Measurements from ENCODE around the gene EHBP1.
A peak's percentile ranks its signal among the peaks of the same experiment; 100 is the strongest.

EHBP1 gene

GRCh38 chr2:63058144-63058920 is 352.8 kb downstream of the EHBP1 start:
- Histone ChIP-seq H3K27me3 (ENCODE audit: control insufficient read depth, insufficient read depth, low read length) (peaks cover 100% of the 10 kb centered on the region), H3K4me1 (ENCODE audit: control insufficient read depth, insufficient read depth, low read length) (peaks cover 43% of the 10 kb centered on the region), H3K9ac (ENCODE audit: low read length) (no peak overlapping the region), H3K36me3 (ENCODE audit: control insufficient read depth, insufficient read depth, low read length) (no peaks in the 10 kb centered on the region), H3K4me3 (ENCODE audit: low read depth, low read length) (peak overlapping the region; percentile 47), H3K9me3 (ENCODE audit: control insufficient read depth, insufficient read depth, low read depth, low read length) (no peaks in the 10 kb centered on the region), H3K27ac (ENCODE audit: low read depth, low read length) (no peak overlapping the region)

GRCh38 chr2:63058921-63059792 is 353.6 kb downstream of the EHBP1 start:
- H3K4me3 ChIP-seq (ENCODE audit: low read depth, low read length): peak overlapping the region; percentile 47
- H3K36me3 ChIP-seq (ENCODE audit: control insufficient read depth, insufficient read depth, low read length): no peaks in the 10 kb centered on the region
- no peak overlapping the region for H3K27ac ChIP-seq (ENCODE audit: low read depth, low read length)
- H3K9ac ChIP-seq (ENCODE audit: low read length): no peak overlapping the region
- no peaks in the 10 kb centered on the region for H3K9me3 ChIP-seq (ENCODE audit: control insufficient read depth, insufficient read depth, low read depth, low read length)
- peaks cover 100% of the 10 kb centered on the region for H3K27me3 ChIP-seq (ENCODE audit: control insufficient read depth, insufficient read depth, low read length)
- H3K4me1 ChIP-seq (ENCODE audit: control insufficient read depth, insufficient read depth, low read length): peaks cover 36% of the 10 kb centered on the region

GRCh38 chr2:63059793-63060471 is 354.4 kb downstream of the EHBP1 start:
- no peaks in the 10 kb centered on the region for H3K9me3 ChIP-seq (ENCODE audit: control insufficient read depth, insufficient read depth, low read depth, low read length)
- H3K4me1 ChIP-seq (ENCODE audit: control insufficient read depth, insufficient read depth, low read length): peaks cover 30% of the 10 kb centered on the region
- no peak overlapping the region for H3K27ac ChIP-seq (ENCODE audit: low read depth, low read length)
- peak overlapping the region; percentile 47 for H3K4me3 ChIP-seq (ENCODE audit: low read depth, low read length)
- H3K27me3 ChIP-seq (ENCODE audit: control insufficient read depth, insufficient read depth, low read length): peaks cover 100% of the 10 kb centered on the region
- H3K9ac ChIP-seq (ENCODE audit: low read length): no peak overlapping the region
- no peaks in the 10 kb centered on the region for H3K36me3 ChIP-seq (ENCODE audit: control insufficient read depth, insufficient read depth, low read length)

GRCh38 chr2:63060472-63060991 is 355.0 kb downstream of the EHBP1 start:
- Histone ChIP-seq H3K4me3 (ENCODE audit: low read depth, low read length) (no peak overlapping the region), H3K36me3 (ENCODE audit: control insufficient read depth, insufficient read depth, low read length) (no peaks in the 10 kb centered on the region), H3K9me3 (ENCODE audit: control insufficient read depth, insufficient read depth, low read depth, low read length) (no peaks in the 10 kb centered on the region), H3K9ac (ENCODE audit: low read length) (no peak overlapping the region), H3K4me1 (ENCODE audit: control insufficient read depth, insufficient read depth, low read length) (peaks cover 25% of the 10 kb centered on the region), H3K27ac (ENCODE audit: low read depth, low read length) (no peak overlapping the region), H3K27me3 (ENCODE audit: control insufficient read depth, insufficient read depth, low read length) (peaks cover 100% of the 10 kb centered on the region)

GRCh38 chr2:63064197-63064596 is 358.7 kb downstream of the EHBP1 start:
- Histone ChIP-seq H3K36me3 (ENCODE audit: control insufficient read depth, insufficient read depth, low read length) (no peaks in the 10 kb centered on the region), H3K27me3 (ENCODE audit: control insufficient read depth, insufficient read depth, low read length) (peaks cover 95% of the 10 kb centered on the region), H3K27ac (ENCODE audit: low read depth, low read length) (no peak overlapping the region), H3K9ac (ENCODE audit: low read length) (no peak overlapping the region), H3K4me3 (ENCODE audit: low read depth, low read length) (no peak overlapping the region), H3K4me1 (ENCODE audit: control insufficient read depth, insufficient read depth, low read length) (peaks cover 3% of the 10 kb centered on the region), H3K9me3 (ENCODE audit: control insufficient read depth, insufficient read depth, low read depth, low read length) (no peaks in the 10 kb centered on the region)

GRCh38 chr2:63064661-63065060 is 359.1 kb downstream of the EHBP1 start:
- Histone ChIP-seq H3K27me3 (ENCODE audit: control insufficient read depth, insufficient read depth, low read length) (peaks cover 95% of the 10 kb centered on the region), H3K4me1 (ENCODE audit: control insufficient read depth, insufficient read depth, low read length) (peaks cover 3% of the 10 kb centered on the region), H3K4me3 (ENCODE audit: low read depth, low read length) (no peak overlapping the region), H3K9me3 (ENCODE audit: control insufficient read depth, insufficient read depth, low read depth, low read length) (no peaks in the 10 kb centered on the region), H3K36me3 (ENCODE audit: control insufficient read depth, insufficient read depth, low read length) (no peaks in the 10 kb centered on the region), H3K27ac (ENCODE audit: low read depth, low read length) (no peak overlapping the region), H3K9ac (ENCODE audit: low read length) (no peak overlapping the region)

- Histone ChIP-seq H3K9me3 (ENCODE audit: control insufficient read depth, insufficient read depth, low read depth, low read length) (no peaks in the 10 kb centered on the region), H3K27me3 (ENCODE audit: control insufficient read depth, insufficient read depth, low read length) (peaks cover 84% of the 10 kb centered on the region), H3K4me3 (ENCODE audit: low read depth, low read length) (no peak overlapping the region), H3K4me1 (ENCODE audit: control insufficient read depth, insufficient read depth, low read length) (no peaks in the 10 kb centered on the region), H3K36me3 (ENCODE audit: control insufficient read depth, insufficient read depth, low read length) (no peaks in the 10 kb centered on the region), H3K9ac (ENCODE audit: low read length) (no peak overlapping the region), H3K27ac (ENCODE audit: low read depth, low read length) (no peak overlapping the region)
Observed at GRCh38 chr2:63066265-63066664, 360.8 kb downstream of the EHBP1 start.

- H3K27ac ChIP-seq (ENCODE audit: low read depth, low read length): no peak overlapping the region
- H3K27me3 ChIP-seq (ENCODE audit: control insufficient read depth, insufficient read depth, low read length): peaks cover 78% of the 10 kb centered on the region
- H3K36me3 ChIP-seq (ENCODE audit: control insufficient read depth, insufficient read depth, low read length): no peaks in the 10 kb centered on the region
- H3K9ac ChIP-seq (ENCODE audit: low read length): no peak overlapping the region
- H3K4me1 ChIP-seq (ENCODE audit: control insufficient read depth, insufficient read depth, low read length): no peaks in the 10 kb centered on the region
- no peaks in the 10 kb centered on the region for H3K9me3 ChIP-seq (ENCODE audit: control insufficient read depth, insufficient read depth, low read depth, low read length)
- no peak overlapping the region for H3K4me3 ChIP-seq (ENCODE audit: low read depth, low read length)
Observed at GRCh38 chr2:63066838-63067237, 361.3 kb downstream of the EHBP1 start.

- Histone ChIP-seq H3K4me1 (ENCODE audit: control insufficient read depth, insufficient read depth, low read length) (no peaks in the 10 kb centered on the region), H3K4me3 (ENCODE audit: low read depth, low read length) (no peak overlapping the region), H3K36me3 (ENCODE audit: control insufficient read depth, insufficient read depth, low read length) (no peaks in the 10 kb centered on the region), H3K27ac (ENCODE audit: low read depth, low read length) (no peak overlapping the region), H3K9ac (ENCODE audit: low read length) (no peak overlapping the region), H3K9me3 (ENCODE audit: control insufficient read depth, insufficient read depth, low read depth, low read length) (no peaks in the 10 kb centered on the region), H3K27me3 (ENCODE audit: control insufficient read depth, insufficient read depth, low read length) (peaks cover 30% of the 10 kb centered on the region; the same call in 1 of the 2 replicates)
Observed at GRCh38 chr2:63071664-63072063, 366.2 kb downstream of the EHBP1 start.

GRCh38 chr2:63073994-63074393 is 368.5 kb downstream of the EHBP1 start:
- Histone ChIP-seq H3K9me3 (ENCODE audit: control insufficient read depth, insufficient read depth, low read depth, low read length) (no peaks in the 10 kb centered on the region), H3K4me3 (ENCODE audit: low read depth, low read length) (no peak overlapping the region), H3K27ac (ENCODE audit: low read depth, low read length) (no peak overlapping the region), H3K27me3 (ENCODE audit: control insufficient read depth, insufficient read depth, low read length) (peaks cover 12% of the 10 kb centered on the region; the same call in 1 of the 2 replicates), H3K9ac (ENCODE audit: low read length) (no peak overlapping the region), H3K36me3 (ENCODE audit: control insufficient read depth, insufficient read depth, low read length) (no peaks in the 10 kb centered on the region), H3K4me1 (ENCODE audit: control insufficient read depth, insufficient read depth, low read length) (no peaks in the 10 kb centered on the region)
